SK-N-SH (cell line): Measurements from ENCODE around the gene CTBP2. TPM values are rescaled to one million over a fixed set of nuclear protein-coding genes. Genes with fewer than 3 reads are reported as not detected.

Source experiments
- CTCF ChIA-PET: fragments of 300-600, 350-600 bp; formaldehyde crosslinking; extraction: SDS; loops from one replicate; lab custom pipeline; 2021; lab: Yijun Ruan, JAX
- POLR2A ChIA-PET: fragments of 350-600 bp; sonication (Branson Sonifier 250); formaldehyde crosslinking; extraction: SDS; loops from one replicate; lab custom pipeline; 2020; ENCODE audit warnings: antibody characterized with exemption, inconsistent platforms; lab: Yijun Ruan, JAX
- DNase-seq: peaks from one replicate; pipeline ENCODE4 v3.0.0; 2012
- H2AFZ ChIP-seq: fragments of 200-600 bp; sonication (generic); 2 replicates; pipeline ENCODE4 v1.8.1; 2016; ENCODE audit warnings: antibody characterized with exemption, mild to moderate bottlenecking, low read depth
- H3F3A ChIP-seq: fragments of 200-600 bp; sonication (generic); replicated peaks from 2 replicates; pipeline ENCODE3; 2016; ENCODE audit warnings: antibody characterized with exemption, mild to moderate bottlenecking; ENCODE audit not compliant: insufficient read depth
- H3K27ac ChIP-seq, 2 experiments: fragments of 200-500 bp in 1 of 2; fragments of 200-600 bp in 1 of 2; sonication (Bioruptor generic) in 1 of 2; sonication (generic), shearing (Covaris generic) in 1 of 2; 2 replicates each; pipeline versions ENCODE4 v1.5.1 to v1.6.1; 2014 to 2016; ENCODE audit warnings: low read depth in 2 of 2, inconsistent platforms in 1 of 2, low read length in 1 of 2, mild to moderate bottlenecking in 1 of 2, mixed read lengths in 1 of 2
- H3K27me3 ChIP-seq: fragments of 200-600 bp; sonication (generic), shearing (Covaris generic); 2 replicates; pipeline ENCODE4 v1.6.1; 2016; ENCODE audit warnings: mixed run types; ENCODE audit not compliant: insufficient read depth
- H3K36me3 ChIP-seq, 2 experiments: fragments of 200-500 bp in 1 of 2; fragments of 200-600 bp in 1 of 2; sonication (Bioruptor generic) in 1 of 2; sonication (generic) in 1 of 2; replicated peaks in 1 of 2; 2 replicates each; pipeline versions ENCODE3 to v1.5.1; 2014 to 2016; ENCODE audit warnings: low read length in 1 of 2, mild to moderate bottlenecking in 1 of 2; ENCODE audit not compliant: insufficient read depth in 2 of 2, control insufficient read depth in 1 of 2
- H3K4me1 ChIP-seq, 2 experiments: fragments of 200-500 bp in 1 of 2; fragments of 200-600 bp in 1 of 2; sonication (Bioruptor generic) in 1 of 2; sonication (generic), shearing (Covaris generic) in 1 of 2; 2 replicates each; pipeline versions ENCODE4 v1.5.1 to v1.6.1; 2014 to 2016; ENCODE audit warnings: low read depth in 1 of 2, low read length in 1 of 2, mixed run types in 1 of 2; ENCODE audit not compliant: insufficient read depth in 2 of 2, control insufficient read depth in 1 of 2
- H3K4me2 ChIP-seq: fragments of 200-600 bp; sonication (generic), shearing (Covaris generic); 2 replicates; pipeline ENCODE4 v1.6.1; 2017; ENCODE audit warnings: mixed run types
- H3K4me3 ChIP-seq, 2 experiments: fragments of 200-500 bp in 1 of 2; fragments of 200-600 bp in 1 of 2; sonication (Bioruptor generic) in 1 of 2; sonication (generic), shearing (Covaris generic) in 1 of 2; 2 replicates each; pipeline versions ENCODE4 v1.5.1 to v1.8.1; 2014 to 2016; ENCODE audit warnings: low read depth in 2 of 2, inconsistent platforms in 1 of 2, low read length in 1 of 2, mild to moderate bottlenecking in 1 of 2, mixed read lengths in 1 of 2, moderate library complexity in 1 of 2
- H3K79me2 ChIP-seq: fragments of 200-600 bp; sonication (generic); 2 replicates; pipeline ENCODE4 v1.8.1; 2017; ENCODE audit warnings: mild to moderate bottlenecking; ENCODE audit not compliant: insufficient read depth
- H3K9ac ChIP-seq: fragments of 200-600 bp; sonication (generic); 2 replicates; pipeline ENCODE4 v1.6.1; 2017; ENCODE audit warnings: mixed run types
- H3K9me2 ChIP-seq: fragments of 200-600 bp; sonication (generic); 2 replicates; pipeline ENCODE4 v1.6.1; 2017; ENCODE audit warnings: mixed run types
- H3K9me3 ChIP-seq: fragments of 200-600 bp; sonication (generic); 2 replicates; pipeline ENCODE4 v1.6.1; 2017; ENCODE audit warnings: mixed run types, mild to moderate bottlenecking, moderate library complexity
- H4K20me1 ChIP-seq: fragments of 200-600 bp; sonication (generic); 2 replicates; pipeline ENCODE4 v1.6.1; 2017; ENCODE audit warnings: mild to moderate bottlenecking, mixed run types; ENCODE audit not compliant: insufficient read depth
- CHD2 ChIP-seq: fragments of 150-350 bp; IDR thresholded peaks from 2 replicates; pipeline ENCODE4 v1.6.1; 2018; ENCODE audit warnings: low read length; ENCODE audit not compliant: partially characterized antibody
- EP300 ChIP-seq, 2 experiments: IDR thresholded peaks; 2 replicates each; pipeline versions ENCODE4 v1.4.0 to v1.6.1; 2012; ENCODE audit warnings: borderline replicate concordance in 1 of 2, low read depth in 1 of 2, low read length in 1 of 2
- FOXJ3 ChIP-seq: sonication (generic); formaldehyde crosslinking; IDR thresholded peaks from 2 replicates; pipeline ENCODE4 v1.5.1; 2020; ENCODE audit warnings: mild to moderate bottlenecking, missing genetic modification reagents
- GABPA ChIP-seq: IDR thresholded peaks from 2 replicates; pipeline ENCODE4 v1.4.0; 2012; ENCODE audit warnings: low read depth, mild to moderate bottlenecking
- JUND ChIP-seq: IDR thresholded peaks from 2 replicates; pipeline ENCODE4 v1.4.0; 2012
- MEF2A ChIP-seq: IDR thresholded peaks from 2 replicates; pipeline ENCODE4 v1.4.0; 2012; ENCODE audit warnings: low read depth, borderline replicate concordance
- NFIC ChIP-seq: IDR thresholded peaks from 2 replicates; pipeline ENCODE4 v1.4.0; 2012; ENCODE audit warnings: borderline replicate concordance
- NRF1 ChIP-seq: IDR thresholded peaks from 2 replicates; pipeline ENCODE4 v1.6.1; 2012; ENCODE audit warnings: low read depth, mild to moderate bottlenecking, low read length
- POLR2AphosphoS5 ChIP-seq: IDR thresholded peaks from 2 replicates; pipeline ENCODE4 v1.6.1; 2012; ENCODE audit warnings: low read depth, low read length
- RAD21 ChIP-seq: IDR thresholded peaks from 2 replicates; pipeline ENCODE4 v1.6.1; 2012; ENCODE audit warnings: mild to moderate bottlenecking, low read length
- RCOR1 ChIP-seq: fragments of 150-350 bp; IDR thresholded peaks from 2 replicates; pipeline ENCODE4 v1.6.1; 2017; ENCODE audit warnings: antibody characterized with exemption, low read length
- RXRA ChIP-seq: IDR thresholded peaks from 2 replicates; pipeline ENCODE4 v1.4.0; 2012; ENCODE audit warnings: low read depth, mild to moderate bottlenecking, borderline replicate concordance
- SIN3A ChIP-seq: IDR thresholded peaks from 2 replicates; pipeline ENCODE4 v1.6.1; 2012; ENCODE audit warnings: low read depth, mild to moderate bottlenecking, low read length, moderate library complexity, borderline replicate concordance
- TAF1 ChIP-seq: IDR thresholded peaks from 2 replicates; pipeline ENCODE4 v1.6.1; 2012; ENCODE audit warnings: low read depth, mild to moderate bottlenecking, low read length, moderate library complexity, borderline replicate concordance
- WGBS: methylation state at CpG from one replicate; pipeline ENCODE4 v1.1.6; 2017; ENCODE audit warnings: low lambda C conversion rate; 5-methylcytosine and 5-hydroxymethylcytosine counted together
- polyA plus RNA-seq, 3 experiments: library from polyadenylated mRNA; depleted of rRNA; stranded (reverse); fragments of >200 nt; gene quantifications; 2 replicates each; pipeline ENCODE4 v1.2.3, GENCODE V29; 2012
- TF ChIP-seq, protein P1 (sequence below): IDR thresholded peaks from 2 replicates; pipeline ENCODE4 v1.4.0; 2012; ENCODE audit warnings: low read depth, borderline replicate concordance
- TF ChIP-seq, protein P2 (sequence below): fragments of 150-350 bp; IDR thresholded peaks from 2 replicates; pipeline ENCODE4 v1.6.1; 2016; ENCODE audit warnings: mild to moderate bottlenecking, low read depth, low read length
- TF ChIP-seq, protein P3 (sequence below): IDR thresholded peaks from 2 replicates; pipeline ENCODE4; 2012

CTBP2 gene
- polyA plus RNA-seq, 1 of the 3 experiments (the other 2 are of a cell fraction): 69.7 TPM

DNA sequence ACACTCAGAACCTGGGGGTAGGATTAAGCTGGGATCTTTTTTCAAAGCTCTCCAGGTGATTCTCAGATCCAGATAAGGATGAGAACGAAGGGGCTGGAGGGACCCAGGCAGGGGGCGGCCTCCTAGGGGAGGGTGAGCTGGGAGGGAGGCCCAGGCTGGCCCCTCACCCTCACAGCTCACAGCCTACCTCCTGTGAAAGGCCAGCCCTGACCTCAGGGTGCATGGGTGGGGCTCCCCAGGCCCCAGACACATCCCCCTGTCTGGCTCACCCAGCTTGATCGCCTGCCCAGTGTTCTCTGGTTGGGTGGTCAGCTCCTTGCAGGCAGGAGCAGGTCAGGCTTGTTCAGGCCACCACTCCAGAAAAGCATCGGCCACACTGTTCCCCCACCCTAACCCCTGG lies 24.3 kb downstream of the CTBP2 start (continued):
- TF ChIP-seq RXRA (no peak), POLR2AphosphoS5 (no peak)

DNA sequence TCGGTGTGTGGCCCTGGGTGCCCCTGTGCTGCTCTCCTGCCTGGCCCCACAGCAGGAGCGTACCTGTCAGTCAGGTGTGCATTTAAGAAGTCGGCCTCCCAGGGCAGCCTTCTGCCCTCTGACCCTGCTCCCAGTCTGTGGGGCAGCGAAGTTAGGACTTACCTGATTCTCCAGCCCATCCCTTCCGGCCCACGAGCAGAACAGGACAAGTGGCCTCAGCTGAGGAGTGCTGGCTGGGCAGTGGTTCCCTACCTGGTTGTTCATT lies 24.7 kb downstream of the CTBP2 start:
- Histone ChIP-seq H4K20me1 (peaks cover 100% of the 10 kb centered on the region), H3K79me2 (peaks cover 97% of the 10 kb centered on the region), H2AFZ (no peak overlapping the region), H3K27ac (no peak overlapping the region), H3K9me2 (no peaks in the 10 kb centered on the region), H3K4me3 (no peak overlapping the region), H3K27me3 (no peaks in the 10 kb centered on the region), H3K36me3 (peaks cover 26 to 50% of the 10 kb centered on the region in 2 experiments), H3K4me2 (no peak overlapping the region), H3K9ac (no peak overlapping the region), H3K9me3 (no peaks in the 10 kb centered on the region), H3K4me1 (peaks cover 0 to 11% of the 10 kb centered on the region in 2 experiments; a peak in 1 of 4 replicates), H3F3A (no peaks in the 10 kb centered on the region)
- CTCF ChIA-PET: no interaction called here
- DNase-seq: no peak
- TF ChIP-seq, protein P1, sequence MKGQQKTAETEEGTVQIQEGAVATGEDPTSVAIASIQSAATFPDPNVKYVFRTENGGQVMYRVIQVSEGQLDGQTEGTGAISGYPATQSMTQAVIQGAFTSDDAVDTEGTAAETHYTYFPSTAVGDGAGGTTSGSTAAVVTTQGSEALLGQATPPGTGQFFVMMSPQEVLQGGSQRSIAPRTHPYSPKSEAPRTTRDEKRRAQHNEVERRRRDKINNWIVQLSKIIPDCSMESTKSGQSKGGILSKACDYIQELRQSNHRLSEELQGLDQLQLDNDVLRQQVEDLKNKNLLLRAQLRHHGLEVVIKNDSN: no peak
- TF ChIP-seq TAF1 (no peak), GABPA (no peak), RCOR1 (no peak), SIN3A (no peak), NRF1 (no peak), MEF2A (no peak)
- 98% methylated on average over 6 of the region's 6 CpGs for WGBS
- POLR2A ChIA-PET: no interaction called here

DNA sequence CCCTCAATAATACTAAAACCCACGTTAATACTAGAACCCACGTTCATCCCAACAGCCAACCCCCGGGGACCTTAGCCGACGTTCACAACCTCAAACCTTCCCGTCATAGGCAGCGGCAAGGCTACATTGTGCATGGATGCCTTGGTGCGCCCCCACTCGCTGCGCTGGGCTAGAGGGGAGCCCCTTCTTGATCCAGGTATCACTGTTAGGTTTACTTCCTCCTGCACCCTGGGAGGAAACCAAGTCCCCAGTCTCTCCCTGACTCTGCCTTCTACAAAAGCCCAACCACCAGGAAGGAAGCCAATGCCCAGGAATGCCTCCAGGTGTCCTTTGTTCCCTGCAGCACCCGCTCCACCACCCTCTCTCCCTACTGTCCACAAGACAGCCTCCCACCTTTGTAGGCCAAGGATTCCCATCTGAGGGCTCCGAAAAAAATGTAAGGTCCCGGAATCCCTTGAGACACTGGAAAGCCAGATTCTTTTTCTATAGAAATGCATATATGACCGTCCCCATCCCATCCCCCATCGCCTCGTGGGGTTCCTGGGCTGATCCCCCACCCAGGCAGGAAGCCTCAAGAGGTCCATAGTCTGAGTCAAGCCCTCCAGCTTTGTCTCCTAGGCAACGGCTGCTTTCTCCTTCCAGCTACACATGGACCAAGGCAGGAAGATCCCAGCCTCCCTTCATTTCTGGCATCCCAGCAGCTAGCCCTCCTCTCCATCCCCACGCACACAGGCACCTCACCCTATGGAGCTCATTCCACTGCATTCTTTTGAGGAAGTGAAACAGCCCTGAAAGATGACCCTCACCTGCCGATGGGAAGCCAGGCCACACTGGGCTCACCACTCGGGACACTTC lies 25.2 kb downstream of the CTBP2 start:
- no peak overlapping the region for H2AFZ ChIP-seq
- no peak overlapping the region for H3K27ac ChIP-seq
- 91% methylated on average over 20 of the region's 20 CpGs for WGBS
- TF ChIP-seq FOXJ3 (no peak), POLR2AphosphoS5 (no peak), EP300 (IDR thresholded peaks at IDR 0.05; ENCODE audit: borderline replicate concordance in 1 of 2, low read depth in 1 of 2, low read length in 1 of 2) (no peak), CHD2 (no peak), JUND (no peak), NFIC (no peak), RAD21 (no peak), NRF1 (no peak)
- TF ChIP-seq, protein P2, sequence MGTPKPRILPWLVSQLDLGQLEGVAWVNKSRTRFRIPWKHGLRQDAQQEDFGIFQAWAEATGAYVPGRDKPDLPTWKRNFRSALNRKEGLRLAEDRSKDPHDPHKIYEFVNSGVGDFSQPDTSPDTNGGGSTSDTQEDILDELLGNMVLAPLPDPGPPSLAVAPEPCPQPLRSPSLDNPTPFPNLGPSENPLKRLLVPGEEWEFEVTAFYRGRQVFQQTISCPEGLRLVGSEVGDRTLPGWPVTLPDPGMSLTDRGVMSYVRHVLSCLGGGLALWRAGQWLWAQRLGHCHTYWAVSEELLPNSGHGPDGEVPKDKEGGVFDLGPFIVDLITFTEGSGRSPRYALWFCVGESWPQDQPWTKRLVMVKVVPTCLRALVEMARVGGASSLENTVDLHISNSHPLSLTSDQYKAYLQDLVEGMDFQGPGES: no peak
- TF ChIP-seq, protein P3, sequence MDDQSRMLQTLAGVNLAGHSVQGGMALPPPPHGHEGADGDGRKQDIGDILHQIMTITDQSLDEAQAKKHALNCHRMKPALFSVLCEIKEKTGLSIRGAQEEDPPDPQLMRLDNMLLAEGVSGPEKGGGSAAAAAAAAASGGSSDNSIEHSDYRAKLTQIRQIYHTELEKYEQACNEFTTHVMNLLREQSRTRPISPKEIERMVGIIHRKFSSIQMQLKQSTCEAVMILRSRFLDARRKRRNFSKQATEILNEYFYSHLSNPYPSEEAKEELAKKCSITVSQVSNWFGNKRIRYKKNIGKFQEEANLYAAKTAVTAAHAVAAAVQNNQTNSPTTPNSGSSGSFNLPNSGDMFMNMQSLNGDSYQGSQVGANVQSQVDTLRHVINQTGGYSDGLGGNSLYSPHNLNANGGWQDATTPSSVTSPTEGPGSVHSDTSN: no peak
- peaks cover 100% of the 10 kb centered on the region for H4K20me1 ChIP-seq
- no peak for DNase-seq
- no peak overlapping the region for H3K9ac ChIP-seq
- H3K9me2 ChIP-seq: no peaks in the 10 kb centered on the region
- H3K4me3 ChIP-seq: no peak overlapping the region
- peaks cover 29 to 50% of the 10 kb centered on the region in 2 experiments for H3K36me3 ChIP-seq
- H3K9me3 ChIP-seq: no peaks in the 10 kb centered on the region
- peaks cover 0 to 11% of the 10 kb centered on the region in 2 experiments; a peak in 1 of 4 replicates for H3K4me1 ChIP-seq
- H3K79me2 ChIP-seq: peaks cover 97% of the 10 kb centered on the region
- H3K27me3 ChIP-seq: no peaks in the 10 kb centered on the region
- no peaks in the 10 kb centered on the region for H3F3A ChIP-seq
- no peak overlapping the region for H3K4me2 ChIP-seq
- ChIA-PET POLR2A (no interaction called here), CTCF (no interaction called here)
